ENCODE results near the gene MVK. TPM values are rescaled to one million over a fixed set of nuclear protein-coding genes. Genes with fewer than 3 reads are reported as not detected.

MVK gene
- total RNA-seq, 6 experiments from 2014 or later, result 14.2 to 60.0 (median 37.6) TPM

DNA sequence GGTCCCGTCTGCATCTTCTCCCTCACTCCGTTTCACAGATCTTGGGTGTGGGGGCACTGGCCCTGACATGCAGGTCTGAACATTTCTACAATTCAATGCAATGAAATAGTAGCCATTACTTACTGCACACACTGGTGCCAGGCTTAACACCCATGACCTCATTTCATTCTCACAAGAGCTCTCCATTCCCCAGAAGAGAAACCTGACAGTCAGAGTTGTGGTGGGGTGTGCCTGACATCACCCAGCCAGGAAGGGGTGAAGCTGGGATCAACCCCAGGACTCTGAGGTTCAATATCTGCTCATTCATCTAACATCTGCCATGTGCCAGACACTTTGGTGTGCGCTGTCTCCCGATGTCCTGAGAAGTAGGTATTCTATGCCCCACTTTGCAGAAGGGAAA, 34.7 kb downstream of the MVK start:
- no peaks in the 10 kb centered on the region for H3K27me3 ChIP-seq
- H3K4me1 ChIP-seq, result no peaks in the 10 kb centered on the region
- no peaks in the 10 kb centered on the region for H3K9me3 ChIP-seq
- intact Hi-C loops (cut with DNase I), result no loop called here
- no peak for DNase-seq
- WGBS (ENCODE audit: insufficient coverage, low coverage, low lambda C conversion rate, missing lambda C conversion rate), result no CpG with 5 or more reads among the region's 4 CpGs
- no peak for ATAC-seq
- H3K36me3 ChIP-seq, result no peaks in the 10 kb centered on the region
- H3K4me3 ChIP-seq, result no peak overlapping the region
- TF ChIP-seq, protein P1, sequence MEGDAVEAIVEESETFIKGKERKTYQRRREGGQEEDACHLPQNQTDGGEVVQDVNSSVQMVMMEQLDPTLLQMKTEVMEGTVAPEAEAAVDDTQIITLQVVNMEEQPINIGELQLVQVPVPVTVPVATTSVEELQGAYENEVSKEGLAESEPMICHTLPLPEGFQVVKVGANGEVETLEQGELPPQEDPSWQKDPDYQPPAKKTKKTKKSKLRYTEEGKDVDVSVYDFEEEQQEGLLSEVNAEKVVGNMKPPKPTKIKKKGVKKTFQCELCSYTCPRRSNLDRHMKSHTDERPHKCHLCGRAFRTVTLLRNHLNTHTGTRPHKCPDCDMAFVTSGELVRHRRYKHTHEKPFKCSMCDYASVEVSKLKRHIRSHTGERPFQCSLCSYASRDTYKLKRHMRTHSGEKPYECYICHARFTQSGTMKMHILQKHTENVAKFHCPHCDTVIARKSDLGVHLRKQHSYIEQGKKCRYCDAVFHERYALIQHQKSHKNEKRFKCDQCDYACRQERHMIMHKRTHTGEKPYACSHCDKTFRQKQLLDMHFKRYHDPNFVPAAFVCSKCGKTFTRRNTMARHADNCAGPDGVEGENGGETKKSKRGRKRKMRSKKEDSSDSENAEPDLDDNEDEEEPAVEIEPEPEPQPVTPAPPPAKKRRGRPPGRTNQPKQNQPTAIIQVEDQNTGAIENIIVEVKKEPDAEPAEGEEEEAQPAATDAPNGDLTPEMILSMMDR (IDR thresholded peaks at IDR 0.05), result no peak
- no peak for TF ChIP-seq POLR2A (IDR thresholded peaks at IDR 0.05)
- H3K27ac ChIP-seq, result no peak overlapping the region

DNA sequence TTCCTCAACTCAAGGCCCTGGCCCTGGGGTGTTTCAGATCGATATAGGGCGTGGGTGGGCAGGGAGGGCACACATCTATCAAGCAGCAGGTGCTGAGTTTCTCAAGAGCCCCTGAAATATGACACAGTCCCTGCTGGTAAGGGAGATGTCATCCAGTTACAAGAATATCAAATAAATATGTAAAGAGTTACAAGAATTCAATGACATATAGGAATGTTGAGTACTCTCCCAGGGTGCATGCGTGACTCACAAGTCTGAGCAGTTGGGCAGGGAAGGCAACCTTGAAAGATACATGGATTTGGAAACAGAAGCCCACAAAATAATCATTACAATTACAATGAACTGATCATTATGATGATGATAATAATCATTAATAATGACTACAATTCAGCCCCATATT, 35.2 kb downstream of the MVK start:
- no peaks in the 10 kb centered on the region for H3K9me3 ChIP-seq
- intact Hi-C loops (cut with DNase I), result no loop called here

DNA sequence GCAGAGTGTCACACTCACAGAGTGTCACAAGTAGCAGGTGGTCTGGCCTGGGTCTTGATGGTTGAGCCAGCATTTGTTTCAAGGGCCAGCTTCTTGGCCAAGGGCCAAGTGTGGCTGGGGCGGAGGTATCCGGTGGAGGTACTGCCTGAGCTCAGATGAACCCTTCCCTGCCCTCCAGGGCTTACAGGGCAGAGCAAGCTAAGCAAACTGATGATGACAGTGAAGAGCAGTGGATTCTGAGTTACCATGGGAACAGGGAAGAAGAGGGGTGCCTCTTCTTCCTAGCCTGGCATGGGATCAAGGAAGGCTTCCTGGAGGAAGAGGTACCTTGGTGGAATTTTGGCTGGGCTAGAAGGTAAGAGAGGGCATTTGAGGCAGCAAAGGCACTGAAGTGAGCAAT, 35.7 kb downstream of the MVK start:
- Histone ChIP-seq H3K27ac (no peak overlapping the region), H3K4me1 (no peaks in the 10 kb centered on the region), H3K27me3 (no peaks in the 10 kb centered on the region), H3K9me3 (no peaks in the 10 kb centered on the region), H3K4me3 (no peak overlapping the region), H3K36me3 (no peaks in the 10 kb centered on the region)
- ATAC-seq (no peak), DNase-seq (no peak)
- intact Hi-C loops (cut with DNase I), result no loop called here
- no peak for TF ChIP-seq POLR2A (IDR thresholded peaks at IDR 0.05)
- TF ChIP-seq, protein P1 (IDR thresholded peaks at IDR 0.05), result no peak
- WGBS (ENCODE audit: insufficient coverage, low coverage, low lambda C conversion rate, missing lambda C conversion rate), result 27% methylated on average over 2 of the region's 2 CpGs

More for the DNA sequence above, 35.2 kb downstream of the MVK start:
- TF ChIP-seq, protein P1 (IDR thresholded peaks at IDR 0.05), result no peak
- no peak for TF ChIP-seq POLR2A (IDR thresholded peaks at IDR 0.05)
- no peak overlapping the region for H3K27ac ChIP-seq
- ATAC-seq (no peak), DNase-seq (no peak)
- no peaks in the 10 kb centered on the region for H3K27me3 ChIP-seq
- no peaks in the 10 kb centered on the region for H3K4me1 ChIP-seq
- WGBS (ENCODE audit: insufficient coverage, low coverage, low lambda C conversion rate, missing lambda C conversion rate), result 86% methylated on average over 3 of the region's 3 CpGs
- no peaks in the 10 kb centered on the region for H3K36me3 ChIP-seq
- H3K4me3 ChIP-seq, result no peak overlapping the region

DNA sequence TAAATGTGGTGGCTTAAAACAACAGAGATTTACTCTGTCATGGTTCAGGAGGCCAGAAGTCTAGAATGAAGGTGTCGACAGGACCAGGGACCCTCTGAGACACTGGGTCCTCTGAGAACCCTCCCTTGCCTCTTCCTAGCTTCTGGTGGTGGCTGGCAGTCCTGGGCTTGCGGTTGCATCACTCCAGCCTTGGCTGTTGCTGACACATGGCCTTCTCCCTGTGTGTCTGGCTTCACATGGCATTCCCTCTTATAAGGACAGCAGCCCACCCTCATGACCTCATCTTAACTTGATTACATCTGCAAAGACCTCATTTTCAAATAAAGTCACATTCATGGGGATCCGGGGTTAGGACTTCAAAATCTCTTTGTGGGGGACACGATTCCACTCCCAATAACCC, 36.9 kb downstream of the MVK start:
- ATAC-seq (no peak), DNase-seq (no peak)
- no peaks in the 10 kb centered on the region for H3K27me3 ChIP-seq
- no peaks in the 10 kb centered on the region for H3K36me3 ChIP-seq
- no peak overlapping the region for H3K4me3 ChIP-seq
- no peak overlapping the region for H3K27ac ChIP-seq
- H3K9me3 ChIP-seq, result no peaks in the 10 kb centered on the region
- 85% methylated on average over 2 of the region's 4 CpGs for WGBS (ENCODE audit: insufficient coverage, low coverage, low lambda C conversion rate, missing lambda C conversion rate)
- intact Hi-C loops (cut with DNase I), result no loop called here
- peaks cover 0 to 6% (median 0%) of the 10 kb centered on the region in 4 donors for H3K4me1 ChIP-seq
- TF ChIP-seq, protein P1 (IDR thresholded peaks at IDR 0.05), result no peak
- no peak for TF ChIP-seq POLR2A (IDR thresholded peaks at IDR 0.05)

DNA sequence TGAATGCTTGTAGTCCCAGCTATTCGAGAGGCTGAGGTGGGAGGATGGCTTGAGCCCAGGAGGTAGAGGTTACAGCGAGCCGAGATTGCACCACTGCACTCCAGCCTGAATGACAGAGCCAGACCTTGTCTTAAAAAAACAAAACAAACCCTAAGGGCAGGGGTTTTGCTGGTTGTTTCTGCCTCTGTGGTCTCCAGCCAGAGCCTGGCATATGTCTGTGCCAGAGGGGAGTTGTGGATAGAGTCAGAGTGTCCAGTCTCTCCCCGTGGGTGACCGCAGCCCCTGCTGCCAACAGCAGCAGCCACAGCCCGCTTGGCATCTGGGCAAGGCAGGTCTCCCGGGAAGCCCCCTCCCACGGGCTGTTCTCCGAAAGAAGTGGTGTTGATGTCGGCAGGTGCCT, 37.6 kb downstream of the MVK start:
- H3K27me3 ChIP-seq, result no peaks in the 10 kb centered on the region

More for the DNA sequence above, 37.6 kb downstream of the MVK start:
- TF ChIP-seq, protein P1 (IDR thresholded peaks at IDR 0.05), result no peak
- no peak for TF ChIP-seq POLR2A (IDR thresholded peaks at IDR 0.05)
- no peak overlapping the region for H3K27ac ChIP-seq
- peaks cover 0 to 13% (median 2%) of the 10 kb centered on the region in 4 donors for H3K4me1 ChIP-seq
- no peak overlapping the region for H3K4me3 ChIP-seq
- no peaks in the 10 kb centered on the region for H3K9me3 ChIP-seq
- DNase-seq (no peak), ATAC-seq (no peak)
- WGBS (ENCODE audit: insufficient coverage, low coverage, low lambda C conversion rate, missing lambda C conversion rate), result no CpG with 5 or more reads among the region's 10 CpGs
- intact Hi-C loops (cut with DNase I), result no loop called here
- no peaks in the 10 kb centered on the region for H3K36me3 ChIP-seq

All from right lobe of liver (tissue), 6 donors.